K562 (cell line): ENCODE measurements around the gene SMIM11.
"Not testable (repeated sequence)": the region's sequence is repeated elsewhere in the genome, so short reads cannot be mapped to it uniquely, and the experiment has no call there.

Experiments
- EP300 ChIP-seq: IDR thresholded peaks from 2 replicates; pipeline ENCODE4 v1.6.1; 2012; ENCODE audit warnings: low read length, improper control_type of control experiment
- PCBP1 ChIP-seq: fragments of 200-400 bp; formaldehyde crosslinking; IDR thresholded peaks from 2 replicates; pipeline ENCODE4 v1.6.1; 2018; ENCODE audit warnings: mild to moderate bottlenecking, low read depth, low read length; ENCODE audit not compliant: poor library complexity, severe bottlenecking
- PHF20 ChIP-seq: fragments of 450-650 bp; IDR thresholded peaks from 2 replicates; pipeline ENCODE4 v1.6.1; 2018; ENCODE audit not compliant: partially characterized antibody
- POLR2A ChIP-seq: fragments of 450-650 bp; conservative IDR thresholded peaks from 2 replicates; pipeline ENCODE4 v1.6.1; 2016
- ZFP30 ChIP-seq: fragments of 250-450 bp; sonication (Bioruptor Pico); IDR thresholded peaks from 2 replicates; pipeline ENCODE4 v1.8.0; 2022; ENCODE audit warnings: moderate library complexity, mild to moderate bottlenecking, inconsistent platforms, borderline replicate concordance
- TF ChIP-seq, protein P1 (sequence below), 3 experiments: IDR thresholded peaks in 2 of 3; conservative IDR thresholded peaks in 1 of 3; 2 replicates each; pipeline ENCODE4 v1.5.1; 2011 to 2012; ENCODE audit warnings: low read length in 3 of 3, mild to moderate bottlenecking in 3 of 3, control low read depth in 2 of 3, improper control_type of control experiment in 1 of 3, inconsistent platforms in 1 of 3, low read depth in 1 of 3, mixed read lengths in 1 of 3, moderate library complexity in 1 of 3; ENCODE audit not compliant: insufficient read depth in 2 of 3
- TF ChIP-seq, protein P2 (sequence below): fragments of 250-450 bp; sonication (Bioruptor Pico); IDR thresholded peaks from 2 replicates; pipeline ENCODE4 v1.5.0; 2021
- TF ChIP-seq, protein P3 (sequence below): sonication (generic); formaldehyde crosslinking; IDR thresholded peaks from 2 replicates; pipeline ENCODE4 v1.8.1; 2023; ENCODE audit warnings: mild to moderate bottlenecking, missing genetic modification reagents
- TF ChIP-seq, protein P4 (sequence below), 2 experiments: fragments of 450-650 bp in 1 of 2; IDR thresholded peaks; 2 replicates each; pipeline ENCODE4 v1.6.1; 2011 to 2017; ENCODE audit warnings: low read depth in 2 of 2, antibody characterized with exemption in 1 of 2, borderline replicate concordance in 1 of 2, low read length in 1 of 2, mild to moderate bottlenecking in 1 of 2, mixed read lengths in 1 of 2; ENCODE audit not compliant: control insufficient read depth in 1 of 2
- TF ChIP-seq, protein P5 (sequence below), 2 experiments: IDR thresholded peaks; 2 replicates each; pipeline ENCODE4 v1.6.1; 2012; ENCODE audit warnings: improper control_type of control experiment in 2 of 2, low read depth in 2 of 2, low read length in 2 of 2, borderline replicate concordance in 1 of 2

DNA sequence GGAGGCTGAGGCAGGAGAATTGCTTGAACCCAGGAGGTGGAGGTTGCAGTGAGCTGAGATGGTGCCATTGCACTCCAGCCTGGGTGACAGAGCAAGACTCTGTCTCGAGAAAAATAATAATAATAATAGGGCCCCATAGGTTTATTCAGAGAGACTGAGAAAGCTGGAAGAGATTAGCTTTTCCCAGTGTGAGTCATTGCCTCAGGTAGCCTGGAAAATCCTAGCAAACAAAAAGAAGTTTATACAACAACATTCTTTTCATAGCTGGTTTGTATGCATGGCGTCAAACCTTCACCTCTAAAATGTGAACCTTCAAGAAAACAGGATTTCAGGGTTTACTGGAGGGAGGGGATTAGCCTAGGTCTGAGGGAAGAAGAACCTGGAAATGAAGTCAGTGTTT is 7.8 kb downstream of the SMIM11 start:
- TF ChIP-seq, protein P1, sequence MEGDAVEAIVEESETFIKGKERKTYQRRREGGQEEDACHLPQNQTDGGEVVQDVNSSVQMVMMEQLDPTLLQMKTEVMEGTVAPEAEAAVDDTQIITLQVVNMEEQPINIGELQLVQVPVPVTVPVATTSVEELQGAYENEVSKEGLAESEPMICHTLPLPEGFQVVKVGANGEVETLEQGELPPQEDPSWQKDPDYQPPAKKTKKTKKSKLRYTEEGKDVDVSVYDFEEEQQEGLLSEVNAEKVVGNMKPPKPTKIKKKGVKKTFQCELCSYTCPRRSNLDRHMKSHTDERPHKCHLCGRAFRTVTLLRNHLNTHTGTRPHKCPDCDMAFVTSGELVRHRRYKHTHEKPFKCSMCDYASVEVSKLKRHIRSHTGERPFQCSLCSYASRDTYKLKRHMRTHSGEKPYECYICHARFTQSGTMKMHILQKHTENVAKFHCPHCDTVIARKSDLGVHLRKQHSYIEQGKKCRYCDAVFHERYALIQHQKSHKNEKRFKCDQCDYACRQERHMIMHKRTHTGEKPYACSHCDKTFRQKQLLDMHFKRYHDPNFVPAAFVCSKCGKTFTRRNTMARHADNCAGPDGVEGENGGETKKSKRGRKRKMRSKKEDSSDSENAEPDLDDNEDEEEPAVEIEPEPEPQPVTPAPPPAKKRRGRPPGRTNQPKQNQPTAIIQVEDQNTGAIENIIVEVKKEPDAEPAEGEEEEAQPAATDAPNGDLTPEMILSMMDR (IDR thresholded peaks at IDR 0.05 in 2 of 3, conservative IDR thresholded peaks at IDR 0.05 in 1 of 3; ENCODE audit: insufficient read depth in 2 of 3, low read depth in 1 of 3, low read length in 3 of 3) = not testable (repeated sequence)
- not testable (repeated sequence) for TF ChIP-seq EP300; PHF20; POLR2A; PCBP1; ZFP30 (CRISPR knock-in tag)
- TF ChIP-seq, protein P2, sequence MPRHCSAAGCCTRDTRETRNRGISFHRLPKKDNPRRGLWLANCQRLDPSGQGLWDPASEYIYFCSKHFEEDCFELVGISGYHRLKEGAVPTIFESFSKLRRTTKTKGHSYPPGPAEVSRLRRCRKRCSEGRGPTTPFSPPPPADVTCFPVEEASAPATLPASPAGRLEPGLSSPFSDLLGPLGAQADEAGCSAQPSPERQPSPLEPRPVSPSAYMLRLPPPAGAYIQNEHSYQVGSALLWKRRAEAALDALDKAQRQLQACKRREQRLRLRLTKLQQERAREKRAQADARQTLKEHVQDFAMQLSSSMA (CRISPR knock-in tag) = not testable (repeated sequence)
- TF ChIP-seq, protein P3, sequence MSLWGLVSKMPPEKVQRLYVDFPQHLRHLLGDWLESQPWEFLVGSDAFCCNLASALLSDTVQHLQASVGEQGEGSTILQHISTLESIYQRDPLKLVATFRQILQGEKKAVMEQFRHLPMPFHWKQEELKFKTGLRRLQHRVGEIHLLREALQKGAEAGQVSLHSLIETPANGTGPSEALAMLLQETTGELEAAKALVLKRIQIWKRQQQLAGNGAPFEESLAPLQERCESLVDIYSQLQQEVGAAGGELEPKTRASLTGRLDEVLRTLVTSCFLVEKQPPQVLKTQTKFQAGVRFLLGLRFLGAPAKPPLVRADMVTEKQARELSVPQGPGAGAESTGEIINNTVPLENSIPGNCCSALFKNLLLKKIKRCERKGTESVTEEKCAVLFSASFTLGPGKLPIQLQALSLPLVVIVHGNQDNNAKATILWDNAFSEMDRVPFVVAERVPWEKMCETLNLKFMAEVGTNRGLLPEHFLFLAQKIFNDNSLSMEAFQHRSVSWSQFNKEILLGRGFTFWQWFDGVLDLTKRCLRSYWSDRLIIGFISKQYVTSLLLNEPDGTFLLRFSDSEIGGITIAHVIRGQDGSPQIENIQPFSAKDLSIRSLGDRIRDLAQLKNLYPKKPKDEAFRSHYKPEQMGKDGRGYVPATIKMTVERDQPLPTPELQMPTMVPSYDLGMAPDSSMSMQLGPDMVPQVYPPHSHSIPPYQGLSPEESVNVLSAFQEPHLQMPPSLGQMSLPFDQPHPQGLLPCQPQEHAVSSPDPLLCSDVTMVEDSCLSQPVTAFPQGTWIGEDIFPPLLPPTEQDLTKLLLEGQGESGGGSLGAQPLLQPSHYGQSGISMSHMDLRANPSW = not testable (repeated sequence)
- TF ChIP-seq, protein P4, sequence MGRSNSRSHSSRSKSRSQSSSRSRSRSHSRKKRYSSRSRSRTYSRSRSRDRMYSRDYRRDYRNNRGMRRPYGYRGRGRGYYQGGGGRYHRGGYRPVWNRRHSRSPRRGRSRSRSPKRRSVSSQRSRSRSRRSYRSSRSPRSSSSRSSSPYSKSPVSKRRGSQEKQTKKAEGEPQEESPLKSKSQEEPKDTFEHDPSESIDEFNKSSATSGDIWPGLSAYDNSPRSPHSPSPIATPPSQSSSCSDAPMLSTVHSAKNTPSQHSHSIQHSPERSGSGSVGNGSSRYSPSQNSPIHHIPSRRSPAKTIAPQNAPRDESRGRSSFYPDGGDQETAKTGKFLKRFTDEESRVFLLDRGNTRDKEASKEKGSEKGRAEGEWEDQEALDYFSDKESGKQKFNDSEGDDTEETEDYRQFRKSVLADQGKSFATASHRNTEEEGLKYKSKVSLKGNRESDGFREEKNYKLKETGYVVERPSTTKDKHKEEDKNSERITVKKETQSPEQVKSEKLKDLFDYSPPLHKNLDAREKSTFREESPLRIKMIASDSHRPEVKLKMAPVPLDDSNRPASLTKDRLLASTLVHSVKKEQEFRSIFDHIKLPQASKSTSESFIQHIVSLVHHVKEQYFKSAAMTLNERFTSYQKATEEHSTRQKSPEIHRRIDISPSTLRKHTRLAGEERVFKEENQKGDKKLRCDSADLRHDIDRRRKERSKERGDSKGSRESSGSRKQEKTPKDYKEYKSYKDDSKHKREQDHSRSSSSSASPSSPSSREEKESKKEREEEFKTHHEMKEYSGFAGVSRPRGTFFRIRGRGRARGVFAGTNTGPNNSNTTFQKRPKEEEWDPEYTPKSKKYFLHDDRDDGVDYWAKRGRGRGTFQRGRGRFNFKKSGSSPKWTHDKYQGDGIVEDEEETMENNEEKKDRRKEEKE (IDR thresholded peaks at IDR 0.05; ENCODE audit: borderline replicate concordance in 1 of 2, control insufficient read depth in 1 of 2, low read depth in 2 of 2, low read length in 1 of 2) = not testable (repeated sequence)
- TF ChIP-seq, protein P5, sequence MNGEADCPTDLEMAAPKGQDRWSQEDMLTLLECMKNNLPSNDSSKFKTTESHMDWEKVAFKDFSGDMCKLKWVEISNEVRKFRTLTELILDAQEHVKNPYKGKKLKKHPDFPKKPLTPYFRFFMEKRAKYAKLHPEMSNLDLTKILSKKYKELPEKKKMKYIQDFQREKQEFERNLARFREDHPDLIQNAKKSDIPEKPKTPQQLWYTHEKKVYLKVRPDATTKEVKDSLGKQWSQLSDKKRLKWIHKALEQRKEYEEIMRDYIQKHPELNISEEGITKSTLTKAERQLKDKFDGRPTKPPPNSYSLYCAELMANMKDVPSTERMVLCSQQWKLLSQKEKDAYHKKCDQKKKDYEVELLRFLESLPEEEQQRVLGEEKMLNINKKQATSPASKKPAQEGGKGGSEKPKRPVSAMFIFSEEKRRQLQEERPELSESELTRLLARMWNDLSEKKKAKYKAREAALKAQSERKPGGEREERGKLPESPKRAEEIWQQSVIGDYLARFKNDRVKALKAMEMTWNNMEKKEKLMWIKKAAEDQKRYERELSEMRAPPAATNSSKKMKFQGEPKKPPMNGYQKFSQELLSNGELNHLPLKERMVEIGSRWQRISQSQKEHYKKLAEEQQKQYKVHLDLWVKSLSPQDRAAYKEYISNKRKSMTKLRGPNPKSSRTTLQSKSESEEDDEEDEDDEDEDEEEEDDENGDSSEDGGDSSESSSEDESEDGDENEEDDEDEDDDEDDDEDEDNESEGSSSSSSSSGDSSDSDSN (IDR thresholded peaks at IDR 0.05; ENCODE audit: borderline replicate concordance in 1 of 2, low read depth in 2 of 2, low read length in 2 of 2) = not testable (repeated sequence)
